Measurements from ENCODE around the gene AGTRAP.

- no peak for TF ChIP-seq RAD21 (IDR thresholded peaks at IDR 0.05; ENCODE audit: low read length)
- no peak for TF ChIP-seq CTCF (conservative IDR thresholded peaks at IDR 0.05; ENCODE audit: low read depth, low read length)
- TF ChIP-seq POLR2A (IDR thresholded peaks at IDR 0.05; ENCODE audit: low read depth, low read length), result no peak
- TF ChIP-seq USF2 (IDR thresholded peaks at IDR 0.05; ENCODE audit: low read depth, low read length), result no peak
- no peak for TF ChIP-seq BHLHE40 (IDR thresholded peaks at IDR 0.05; ENCODE audit: low read depth, low read length)
- TF ChIP-seq MAFK (IDR thresholded peaks at IDR 0.05; ENCODE audit: low read depth, low read length), result no peak
- TF ChIP-seq RFX5 (IDR thresholded peaks at IDR 0.05; ENCODE audit: low read depth, low read length), result no peak
- no peak for TF ChIP-seq MXI1 (IDR thresholded peaks at IDR 0.05; ENCODE audit: borderline replicate concordance, low read depth, low read length)
- TF ChIP-seq SMC3 (IDR thresholded peaks at IDR 0.05; ENCODE audit: low read depth, low read length), result no peak
These were observed 63.2 kb downstream of the AGTRAP start for GRCh38 chr1:11799099-11799498.

All from IMR-90 (cell line).